Naive thymus-derived CD8-positive, alpha-beta T cell (primary cell): Measurements from ENCODE around the gene SORCS3. TPM values are rescaled to one million over a fixed set of nuclear protein-coding genes. Genes with fewer than 3 reads are reported as not detected.

Experiments used
- ATAC-seq, 2 donors: fragments of 150-1000 bp; cut with Tn5 transposase in 1 of 2; sonication (Bioruptor Pico), chemical (Tn5 transposase) in 1 of 2; 1 replicate in 1 of 2; 2 replicates in 1 of 2; pipeline ENCODE4 v1.10.0; 2021; ENCODE audit warnings: mild to moderate bottlenecking in 2 of 2, moderate library complexity in 2 of 2
- POLR2A ChIA-PET: fragments of 350-600 bp; sonication (Branson Sonifier 250); formaldehyde crosslinking; loops from one replicate; lab custom pipeline; 2021; ENCODE audit warnings: antibody characterized with exemption; lab: Charles Lee
- DNase-seq, 10 donors: peaks; one replicate each; pipeline versions ENCODE4 v3.0.0 to v3.0.0-alpha.2; 2020 to 2022
- H3K27ac Mint-ChIP-seq, 10 donors: one replicate each; pipeline ENCODE4 v1.8.0; 2020 to 2022; ENCODE audit warnings: mild to moderate bottlenecking in 10 of 10, mixed read lengths in 10 of 10, moderate library complexity in 4 of 10, inconsistent platforms in 1 of 10
- H3K27me3 Mint-ChIP-seq, 5 donors: one replicate each; pipeline ENCODE4 v1.8.0; 2021 to 2022; ENCODE audit warnings: mixed read lengths in 5 of 5
- H3K36me3 Mint-ChIP-seq, 3 donors: one replicate each; pipeline ENCODE4 v1.8.0; 2020 to 2022; ENCODE audit warnings: mixed read lengths in 3 of 3, mild to moderate bottlenecking in 2 of 3, inconsistent platforms in 1 of 3
- H3K4me1 Mint-ChIP-seq, 4 donors: one replicate each; pipeline ENCODE4 v1.8.0; 2021 to 2022; ENCODE audit warnings: mixed read lengths in 4 of 4
- H3K4me3 Mint-ChIP-seq, 10 donors: one replicate each; pipeline ENCODE4 v1.8.0; 2020 to 2022; ENCODE audit warnings: mild to moderate bottlenecking in 10 of 10, mixed read lengths in 10 of 10, moderate library complexity in 6 of 10, inconsistent platforms in 1 of 10
- H3K9me3 Mint-ChIP-seq, 9 donors: one replicate each; pipeline ENCODE4 v1.8.0; 2020 to 2022; ENCODE audit warnings: mixed read lengths in 9 of 9, mild to moderate bottlenecking in 3 of 9, inconsistent platforms in 1 of 9, moderate library complexity in 1 of 9
- polyA plus RNA-seq, 3 donors: library from polyadenylated mRNA; unstranded; fragments of 300-500 nt; fragmentation: Illumina TruSeq; gene quantifications; one replicate each; pipeline ENCODE4 v1.2.3, GENCODE V29; 2021
- total RNA-seq, 8 experiments: library from RNA in 2 of 8; stranded (reverse) in 2 of 8; gene quantifications; one replicate each; pipeline ENCODE4 v1.2.3 and lab custom pipeline; 2021 to 2026

SORCS3 gene
- total and polyA plus RNA-seq, 5 experiments from 2014 or later: 0.15 to 0.19 TPM; not detected in 3

- no peak for ATAC-seq
- H3K36me3 Mint-ChIP-seq: no peaks in the 10 kb centered on the region
- H3K27ac Mint-ChIP-seq: no peak overlapping the region
- POLR2A ChIA-PET: no interaction called here
- no peaks in the 10 kb centered on the region for H3K4me1 Mint-ChIP-seq
- no peak overlapping the region for H3K4me3 Mint-ChIP-seq
- peaks cover 13 to 42% (median 20%) of the 10 kb centered on the region in 5 donors for H3K27me3 Mint-ChIP-seq
- H3K9me3 Mint-ChIP-seq: no peaks in the 10 kb centered on the region
- no peak for DNase-seq
Measured at GRCh38 chr10:104657036-104657435, 15.9 kb downstream of the SORCS3 start.

GRCh38 chr10:104657457-104657856 is 16.4 kb downstream of the SORCS3 start:
- no peak for ATAC-seq
- POLR2A ChIA-PET: no interaction called here
- Mint-ChIP-seq H3K9me3 (no peaks in the 10 kb centered on the region), H3K4me1 (no peaks in the 10 kb centered on the region), H3K36me3 (no peaks in the 10 kb centered on the region), H3K4me3 (no peak overlapping the region), H3K27ac (no peak overlapping the region), H3K27me3 (peaks cover 14 to 47% (median 20%) of the 10 kb centered on the region in 5 donors)
- DNase-seq: no peak

- Mint-ChIP-seq H3K4me3 (no peak overlapping the region), H3K36me3 (no peaks in the 10 kb centered on the region), H3K27ac (no peak overlapping the region), H3K27me3 (peaks cover 17 to 53% (median 21%) of the 10 kb centered on the region in 5 donors), H3K4me1 (no peaks in the 10 kb centered on the region), H3K9me3 (no peaks in the 10 kb centered on the region)
- no peak for DNase-seq
- POLR2A ChIA-PET: no interaction called here
- ATAC-seq: no peak
Measured at GRCh38 chr10:104658067-104658466, 17.0 kb downstream of the SORCS3 start.

- POLR2A ChIA-PET: no interaction called here
- Mint-ChIP-seq H3K9me3 (no peaks in the 10 kb centered on the region), H3K4me1 (no peaks in the 10 kb centered on the region), H3K27ac (no peak overlapping the region), H3K27me3 (peaks cover 12 to 51% (median 22%) of the 10 kb centered on the region in 5 donors), H3K36me3 (no peaks in the 10 kb centered on the region), H3K4me3 (no peak overlapping the region)
- no peak for DNase-seq
- ATAC-seq: no peak
Measured at GRCh38 chr10:104659809-104660208, 18.7 kb downstream of the SORCS3 start.

GRCh38 chr10:104663076-104663475 is 22.0 kb downstream of the SORCS3 start:
- DNase-seq (no peak), ATAC-seq (no peak)
- H3K9me3 Mint-ChIP-seq: no peaks in the 10 kb centered on the region
- H3K4me1 Mint-ChIP-seq: no peaks in the 10 kb centered on the region
- POLR2A ChIA-PET: no interaction called here
- H3K27me3 Mint-ChIP-seq: peaks cover 13 to 47% (median 24%) of the 10 kb centered on the region in 5 donors
- H3K27ac Mint-ChIP-seq: no peak overlapping the region
- no peaks in the 10 kb centered on the region for H3K36me3 Mint-ChIP-seq
- H3K4me3 Mint-ChIP-seq: no peak overlapping the region

- no peaks in the 10 kb centered on the region for H3K36me3 Mint-ChIP-seq
- no peak overlapping the region for H3K4me3 Mint-ChIP-seq
- H3K27ac Mint-ChIP-seq: no peak overlapping the region
- peaks cover 11 to 42% (median 24%) of the 10 kb centered on the region in 5 donors for H3K27me3 Mint-ChIP-seq
- POLR2A ChIA-PET: no interaction called here
- H3K4me1 Mint-ChIP-seq: no peaks in the 10 kb centered on the region
- no peaks in the 10 kb centered on the region for H3K9me3 Mint-ChIP-seq
- ATAC-seq (no peak), DNase-seq (no peak)
Measured at GRCh38 chr10:104663563-104663962, 22.5 kb downstream of the SORCS3 start.

- no peaks in the 10 kb centered on the region for H3K4me1 Mint-ChIP-seq
- no peak overlapping the region for H3K27ac Mint-ChIP-seq
- no peaks in the 10 kb centered on the region for H3K9me3 Mint-ChIP-seq
- DNase-seq (no peak), ATAC-seq (no peak)
- H3K4me3 Mint-ChIP-seq: no peak overlapping the region
- POLR2A ChIA-PET: no interaction called here
- H3K27me3 Mint-ChIP-seq: peaks cover 11 to 35% (median 24%) of the 10 kb centered on the region in 5 donors
- H3K36me3 Mint-ChIP-seq: no peaks in the 10 kb centered on the region
Measured at GRCh38 chr10:104664205-104664604, 23.1 kb downstream of the SORCS3 start.

- Mint-ChIP-seq H3K36me3 (no peaks in the 10 kb centered on the region), H3K4me3 (no peak overlapping the region), H3K27me3 (peaks cover 8 to 30% (median 22%) of the 10 kb centered on the region in 5 donors), H3K27ac (no peak overlapping the region), H3K9me3 (peaks cover 0 to under 1% (median 0%) of the 10 kb centered on the region in 9 donors), H3K4me1 (no peaks in the 10 kb centered on the region)
- POLR2A ChIA-PET: no interaction called here
- DNase-seq (no peak), ATAC-seq (no peak)
Measured at GRCh38 chr10:104665174-104665573, 24.1 kb downstream of the SORCS3 start.

GRCh38 chr10:104666106-104666505 is 25.0 kb downstream of the SORCS3 start:
- POLR2A ChIA-PET: no interaction called here

GRCh38 chr10:104676874-104677273 is 35.8 kb downstream of the SORCS3 start:
- Mint-ChIP-seq H3K4me1 (no peaks in the 10 kb centered on the region), H3K9me3 (peaks cover 0 to 19% (median 10%) of the 10 kb centered on the region in 9 donors), H3K27ac (no peak overlapping the region), H3K27me3 (peaks cover 12 to 54% (median 18%) of the 10 kb centered on the region in 5 donors), H3K4me3 (no peak overlapping the region), H3K36me3 (no peaks in the 10 kb centered on the region)
- POLR2A ChIA-PET: no interaction called here
- ATAC-seq (no peak), DNase-seq (no peak)

More at GRCh38 chr10:104666106-104666505, 25.0 kb downstream of the SORCS3 start:
- H3K27me3 Mint-ChIP-seq: peaks cover 7 to 30% (median 22%) of the 10 kb centered on the region in 5 donors
- no peak overlapping the region for H3K4me3 Mint-ChIP-seq
- peaks cover 0 to 10% (median 2%) of the 10 kb centered on the region in 9 donors for H3K9me3 Mint-ChIP-seq
- H3K36me3 Mint-ChIP-seq: no peaks in the 10 kb centered on the region
- no peak overlapping the region for H3K27ac Mint-ChIP-seq
- ATAC-seq (no peak), DNase-seq (no peak)
- H3K4me1 Mint-ChIP-seq: no peaks in the 10 kb centered on the region

GRCh38 chr10:104678658-104679057 is 37.6 kb downstream of the SORCS3 start:
- Mint-ChIP-seq H3K27me3 (peaks cover 10 to 71% (median 22%) of the 10 kb centered on the region in 5 donors), H3K4me1 (no peaks in the 10 kb centered on the region), H3K27ac (no peak overlapping the region), H3K9me3 (peaks cover 0 to 6% (median 2%) of the 10 kb centered on the region in 9 donors), H3K36me3 (no peaks in the 10 kb centered on the region), H3K4me3 (no peak overlapping the region)
- POLR2A ChIA-PET: no interaction called here
- no peak for DNase-seq
- no peak for ATAC-seq

GRCh38 chr10:104680467-104681401 is 39.6 kb downstream of the SORCS3 start:
- Mint-ChIP-seq H3K4me1 (no peaks in the 10 kb centered on the region), H3K27me3 (peaks cover 12 to 77% (median 26%) of the 10 kb centered on the region in 5 donors), H3K36me3 (no peaks in the 10 kb centered on the region), H3K27ac (no peak overlapping the region), H3K9me3 (peaks cover 0 to 3% (median 0%) of the 10 kb centered on the region in 9 donors), H3K4me3 (no peak overlapping the region)
- DNase-seq: no peak
- no peak for ATAC-seq
- POLR2A ChIA-PET: no interaction called here

- Mint-ChIP-seq H3K4me3 (no peak overlapping the region), H3K27me3 (peaks cover 12 to 77% (median 28%) of the 10 kb centered on the region in 5 donors), H3K9me3 (no peaks in the 10 kb centered on the region), H3K27ac (no peak overlapping the region), H3K4me1 (no peaks in the 10 kb centered on the region), H3K36me3 (no peaks in the 10 kb centered on the region)
- POLR2A ChIA-PET: no interaction called here
- no peak for ATAC-seq
- no peak for DNase-seq
Measured at GRCh38 chr10:104681485-104681884, 40.4 kb downstream of the SORCS3 start.
